Measurements from ENCODE around the gene GLT1D1. TPM values are rescaled to one million over a fixed set of nuclear protein-coding genes. Genes with fewer than 3 reads are reported as not detected.

Gene GLT1D1
- total and polyA plus RNA-seq, 2 experiments from 2014 or later, result 1.4 to 4.4 TPM

DNA sequence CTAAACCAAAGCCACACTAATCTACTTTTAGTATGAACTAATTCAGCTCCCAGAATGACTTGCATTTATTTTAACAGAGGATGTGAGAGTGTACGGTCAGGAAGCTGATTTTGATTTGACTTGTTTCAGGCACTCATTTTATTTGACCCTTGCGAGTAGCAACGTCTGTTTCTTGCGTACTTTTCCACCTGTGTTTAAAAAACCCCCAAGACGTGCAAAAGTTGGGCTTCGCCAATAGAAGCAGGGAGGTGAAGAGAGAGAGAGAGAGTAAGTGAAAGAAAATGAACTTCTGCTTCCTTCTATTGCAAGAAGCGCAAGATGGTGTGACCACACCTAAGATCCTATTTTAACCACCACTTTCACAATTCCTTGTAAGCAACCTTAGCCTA lies 22.8 kb upstream of the GLT1D1 start:
- no peaks in the 10 kb centered on the region for H3F3A ChIP-seq (replicated peaks; ENCODE audit: low read depth)
- no peak for DNase-seq (ENCODE audit: low spot score)
- no peaks in the 10 kb centered on the region for H3K4me1 Mint-ChIP-seq

More for the DNA sequence above, 22.8 kb upstream of the GLT1D1 start:
- TF ChIP-seq CREB1 (CRISPR knock-in tag; IDR thresholded peaks at IDR 0.05; ENCODE audit: low read depth), result no peak
- no peak for TF ChIP-seq ZNF331 (CRISPR knock-in tag; IDR thresholded peaks at IDR 0.05; ENCODE audit: low read depth)
- TF ChIP-seq, protein P1, sequence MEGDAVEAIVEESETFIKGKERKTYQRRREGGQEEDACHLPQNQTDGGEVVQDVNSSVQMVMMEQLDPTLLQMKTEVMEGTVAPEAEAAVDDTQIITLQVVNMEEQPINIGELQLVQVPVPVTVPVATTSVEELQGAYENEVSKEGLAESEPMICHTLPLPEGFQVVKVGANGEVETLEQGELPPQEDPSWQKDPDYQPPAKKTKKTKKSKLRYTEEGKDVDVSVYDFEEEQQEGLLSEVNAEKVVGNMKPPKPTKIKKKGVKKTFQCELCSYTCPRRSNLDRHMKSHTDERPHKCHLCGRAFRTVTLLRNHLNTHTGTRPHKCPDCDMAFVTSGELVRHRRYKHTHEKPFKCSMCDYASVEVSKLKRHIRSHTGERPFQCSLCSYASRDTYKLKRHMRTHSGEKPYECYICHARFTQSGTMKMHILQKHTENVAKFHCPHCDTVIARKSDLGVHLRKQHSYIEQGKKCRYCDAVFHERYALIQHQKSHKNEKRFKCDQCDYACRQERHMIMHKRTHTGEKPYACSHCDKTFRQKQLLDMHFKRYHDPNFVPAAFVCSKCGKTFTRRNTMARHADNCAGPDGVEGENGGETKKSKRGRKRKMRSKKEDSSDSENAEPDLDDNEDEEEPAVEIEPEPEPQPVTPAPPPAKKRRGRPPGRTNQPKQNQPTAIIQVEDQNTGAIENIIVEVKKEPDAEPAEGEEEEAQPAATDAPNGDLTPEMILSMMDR (conservative IDR thresholded peaks at IDR 0.05; ENCODE audit: low read depth in 2 of 2), result no peak
- no peak for TF ChIP-seq STAT1 (IDR thresholded peaks at IDR 0.05; ENCODE audit: unreplicated experiment)
- TF ChIP-seq NANOG (IDR thresholded peaks at IDR 0.05; ENCODE audit: borderline replicate concordance), result no peak
- TF ChIP-seq, protein P2, sequence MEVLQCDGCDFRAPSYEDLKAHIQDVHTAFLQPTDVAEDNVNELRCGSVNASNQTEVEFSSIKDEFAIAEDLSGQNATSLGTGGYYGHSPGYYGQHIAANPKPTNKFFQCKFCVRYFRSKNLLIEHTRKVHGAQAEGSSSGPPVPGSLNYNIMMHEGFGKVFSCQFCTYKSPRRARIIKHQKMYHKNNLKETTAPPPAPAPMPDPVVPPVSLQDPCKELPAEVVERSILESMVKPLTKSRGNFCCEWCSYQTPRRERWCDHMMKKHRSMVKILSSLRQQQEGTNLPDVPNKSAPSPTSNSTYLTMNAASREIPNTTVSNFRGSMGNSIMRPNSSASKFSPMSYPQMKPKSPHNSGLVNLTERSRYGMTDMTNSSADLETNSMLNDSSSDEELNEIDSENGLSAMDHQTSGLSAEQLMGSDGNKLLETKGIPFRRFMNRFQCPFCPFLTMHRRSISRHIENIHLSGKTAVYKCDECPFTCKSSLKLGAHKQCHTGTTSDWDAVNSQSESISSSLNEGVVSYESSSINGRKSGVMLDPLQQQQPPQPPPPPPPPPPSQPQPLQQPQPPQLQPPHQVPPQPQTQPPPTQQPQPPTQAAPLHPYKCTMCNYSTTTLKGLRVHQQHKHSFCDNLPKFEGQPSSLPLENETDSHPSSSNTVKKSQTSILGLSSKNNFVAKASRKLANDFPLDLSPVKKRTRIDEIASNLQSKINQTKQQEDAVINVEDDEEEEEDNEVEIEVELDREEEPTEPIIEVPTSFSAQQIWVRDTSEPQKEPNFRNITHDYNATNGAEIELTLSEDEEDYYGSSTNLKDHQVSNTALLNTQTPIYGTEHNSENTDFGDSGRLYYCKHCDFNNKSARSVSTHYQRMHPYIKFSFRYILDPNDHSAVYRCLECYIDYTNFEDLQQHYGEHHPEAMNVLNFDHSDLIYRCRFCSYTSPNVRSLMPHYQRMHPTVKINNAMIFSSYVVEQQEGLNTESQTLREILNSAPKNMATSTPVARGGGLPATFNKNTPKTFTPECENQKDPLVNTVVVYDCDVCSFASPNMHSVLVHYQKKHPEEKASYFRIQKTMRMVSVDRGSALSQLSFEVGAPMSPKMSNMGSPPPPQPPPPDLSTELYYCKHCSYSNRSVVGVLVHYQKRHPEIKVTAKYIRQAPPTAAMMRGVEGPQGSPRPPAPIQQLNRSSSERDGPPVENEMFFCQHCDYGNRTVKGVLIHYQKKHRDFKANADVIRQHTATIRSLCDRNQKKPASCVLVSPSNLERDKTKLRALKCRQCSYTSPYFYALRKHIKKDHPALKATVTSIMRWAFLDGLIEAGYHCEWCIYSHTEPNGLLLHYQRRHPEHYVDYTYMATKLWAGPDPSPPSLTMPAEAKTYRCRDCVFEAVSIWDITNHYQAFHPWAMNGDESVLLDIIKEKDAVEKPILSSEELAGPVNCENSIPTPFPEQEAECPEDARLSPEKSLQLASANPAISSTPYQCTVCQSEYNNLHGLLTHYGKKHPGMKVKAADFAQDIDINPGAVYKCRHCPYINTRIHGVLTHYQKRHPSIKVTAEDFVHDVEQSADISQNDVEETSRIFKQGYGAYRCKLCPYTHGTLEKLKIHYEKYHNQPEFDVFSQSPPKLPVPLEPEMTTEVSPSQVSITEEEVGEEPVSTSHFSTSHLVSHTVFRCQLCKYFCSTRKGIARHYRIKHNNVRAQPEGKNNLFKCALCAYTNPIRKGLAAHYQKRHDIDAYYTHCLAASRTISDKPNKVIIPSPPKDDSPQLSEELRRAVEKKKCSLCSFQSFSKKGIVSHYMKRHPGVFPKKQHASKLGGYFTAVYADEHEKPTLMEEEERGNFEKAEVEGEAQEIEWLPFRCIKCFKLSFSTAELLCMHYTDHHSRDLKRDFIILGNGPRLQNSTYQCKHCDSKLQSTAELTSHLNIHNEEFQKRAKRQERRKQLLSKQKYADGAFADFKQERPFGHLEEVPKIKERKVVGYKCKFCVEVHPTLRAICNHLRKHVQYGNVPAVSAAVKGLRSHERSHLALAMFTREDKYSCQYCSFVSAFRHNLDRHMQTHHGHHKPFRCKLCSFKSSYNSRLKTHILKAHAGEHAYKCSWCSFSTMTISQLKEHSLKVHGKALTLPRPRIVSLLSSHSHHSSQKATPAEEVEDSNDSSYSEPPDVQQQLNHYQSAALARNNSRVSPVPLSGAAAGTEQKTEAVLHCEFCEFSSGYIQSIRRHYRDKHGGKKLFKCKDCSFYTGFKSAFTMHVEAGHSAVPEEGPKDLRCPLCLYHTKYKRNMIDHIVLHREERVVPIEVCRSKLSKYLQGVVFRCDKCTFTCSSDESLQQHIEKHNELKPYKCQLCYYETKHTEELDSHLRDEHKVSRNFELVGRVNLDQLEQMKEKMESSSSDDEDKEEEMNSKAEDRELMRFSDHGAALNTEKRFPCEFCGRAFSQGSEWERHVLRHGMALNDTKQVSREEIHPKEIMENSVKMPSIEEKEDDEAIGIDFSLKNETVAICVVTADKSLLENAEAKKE (CRISPR knock-in tag; IDR thresholded peaks at IDR 0.05), result no peak
- no peak for TF ChIP-seq ZNF114 (CRISPR knock-in tag; IDR thresholded peaks at IDR 0.05)
- TF ChIP-seq, protein P3, sequence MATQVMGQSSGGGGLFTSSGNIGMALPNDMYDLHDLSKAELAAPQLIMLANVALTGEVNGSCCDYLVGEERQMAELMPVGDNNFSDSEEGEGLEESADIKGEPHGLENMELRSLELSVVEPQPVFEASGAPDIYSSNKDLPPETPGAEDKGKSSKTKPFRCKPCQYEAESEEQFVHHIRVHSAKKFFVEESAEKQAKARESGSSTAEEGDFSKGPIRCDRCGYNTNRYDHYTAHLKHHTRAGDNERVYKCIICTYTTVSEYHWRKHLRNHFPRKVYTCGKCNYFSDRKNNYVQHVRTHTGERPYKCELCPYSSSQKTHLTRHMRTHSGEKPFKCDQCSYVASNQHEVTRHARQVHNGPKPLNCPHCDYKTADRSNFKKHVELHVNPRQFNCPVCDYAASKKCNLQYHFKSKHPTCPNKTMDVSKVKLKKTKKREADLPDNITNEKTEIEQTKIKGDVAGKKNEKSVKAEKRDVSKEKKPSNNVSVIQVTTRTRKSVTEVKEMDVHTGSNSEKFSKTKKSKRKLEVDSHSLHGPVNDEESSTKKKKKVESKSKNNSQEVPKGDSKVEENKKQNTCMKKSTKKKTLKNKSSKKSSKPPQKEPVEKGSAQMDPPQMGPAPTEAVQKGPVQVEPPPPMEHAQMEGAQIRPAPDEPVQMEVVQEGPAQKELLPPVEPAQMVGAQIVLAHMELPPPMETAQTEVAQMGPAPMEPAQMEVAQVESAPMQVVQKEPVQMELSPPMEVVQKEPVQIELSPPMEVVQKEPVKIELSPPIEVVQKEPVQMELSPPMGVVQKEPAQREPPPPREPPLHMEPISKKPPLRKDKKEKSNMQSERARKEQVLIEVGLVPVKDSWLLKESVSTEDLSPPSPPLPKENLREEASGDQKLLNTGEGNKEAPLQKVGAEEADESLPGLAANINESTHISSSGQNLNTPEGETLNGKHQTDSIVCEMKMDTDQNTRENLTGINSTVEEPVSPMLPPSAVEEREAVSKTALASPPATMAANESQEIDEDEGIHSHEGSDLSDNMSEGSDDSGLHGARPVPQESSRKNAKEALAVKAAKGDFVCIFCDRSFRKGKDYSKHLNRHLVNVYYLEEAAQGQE (IDR thresholded peaks at IDR 0.05; ENCODE audit: unreplicated experiment), result no peak
- no peak for TF ChIP-seq EZH2phosphoT487 (IDR thresholded peaks at IDR 0.05; ENCODE audit: unreplicated experiment)
- no peak for TF ChIP-seq POLR2AphosphoS5 (IDR thresholded peaks at IDR 0.05; ENCODE audit: low read depth)
- TF ChIP-seq, protein P4, sequence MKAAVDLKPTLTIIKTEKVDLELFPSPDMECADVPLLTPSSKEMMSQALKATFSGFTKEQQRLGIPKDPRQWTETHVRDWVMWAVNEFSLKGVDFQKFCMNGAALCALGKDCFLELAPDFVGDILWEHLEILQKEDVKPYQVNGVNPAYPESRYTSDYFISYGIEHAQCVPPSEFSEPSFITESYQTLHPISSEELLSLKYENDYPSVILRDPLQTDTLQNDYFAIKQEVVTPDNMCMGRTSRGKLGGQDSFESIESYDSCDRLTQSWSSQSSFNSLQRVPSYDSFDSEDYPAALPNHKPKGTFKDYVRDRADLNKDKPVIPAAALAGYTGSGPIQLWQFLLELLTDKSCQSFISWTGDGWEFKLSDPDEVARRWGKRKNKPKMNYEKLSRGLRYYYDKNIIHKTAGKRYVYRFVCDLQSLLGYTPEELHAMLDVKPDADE (IDR thresholded peaks at IDR 0.05), result no peak
- no peak for TF ChIP-seq EZH2 (IDR thresholded peaks at IDR 0.05; ENCODE audit: low read depth, unreplicated experiment)
- TF ChIP-seq JUNB (IDR thresholded peaks at IDR 0.05; ENCODE audit: unreplicated experiment), result no peak
- no peak overlapping the region for H3K27ac ChIP-seq (ENCODE audit: low read depth)
- Mint-ChIP-seq H3K4me3 (no peak overlapping the region), H3K36me3 (ENCODE audit: low read depth) (peaks cover 25% of the 10 kb centered on the region), H3K9me3 (peaks cover 73% of the 10 kb centered on the region), H3K27ac (no peak overlapping the region), H3K27me3 (ENCODE audit: insufficient read depth, low read depth, poor library complexity) (no peaks in the 10 kb centered on the region)
- H4K20me1 ChIP-seq (replicated peaks; ENCODE audit: insufficient read depth), result no peaks in the 10 kb centered on the region
- H3K9me2 ChIP-seq (ENCODE audit: insufficient read depth), result no peaks in the 10 kb centered on the region
- H3K27me3 ChIP-seq (ENCODE audit: insufficient read depth), result no peaks in the 10 kb centered on the region
- H3K79me2 ChIP-seq (replicated peaks; ENCODE audit: insufficient read depth), result no peaks in the 10 kb centered on the region
- ATAC-seq, result no peak
- H3K4me1 ChIP-seq (ENCODE audit: insufficient read depth), result no peaks in the 10 kb centered on the region
- no peak overlapping the region for H2AFZ ChIP-seq
- H3K4me3 ChIP-seq, result no peak overlapping the region
- no peaks in the 10 kb centered on the region; the same call in 1 of the 2 replicates for H3K36me3 ChIP-seq (ENCODE audit: insufficient read depth)
- H3K4me2 ChIP-seq, result no peak overlapping the region
